VCaP (cell line): ENCODE results near the gene TMEM132C.

ENCODE experiments used
- H3K27ac ChIP-seq: fragments of 450-650 bp; 2 replicates; pipeline ENCODE4 v1.5.1; 2017
- TF ChIP-seq, protein P1 (sequence below): fragments of 450-650 bp; conservative IDR thresholded peaks from 2 replicates; pipeline ENCODE4 v1.5.1; 2017; ENCODE audit warnings: mild to moderate bottlenecking, moderate library complexity

Gene TMEM132C

DNA sequence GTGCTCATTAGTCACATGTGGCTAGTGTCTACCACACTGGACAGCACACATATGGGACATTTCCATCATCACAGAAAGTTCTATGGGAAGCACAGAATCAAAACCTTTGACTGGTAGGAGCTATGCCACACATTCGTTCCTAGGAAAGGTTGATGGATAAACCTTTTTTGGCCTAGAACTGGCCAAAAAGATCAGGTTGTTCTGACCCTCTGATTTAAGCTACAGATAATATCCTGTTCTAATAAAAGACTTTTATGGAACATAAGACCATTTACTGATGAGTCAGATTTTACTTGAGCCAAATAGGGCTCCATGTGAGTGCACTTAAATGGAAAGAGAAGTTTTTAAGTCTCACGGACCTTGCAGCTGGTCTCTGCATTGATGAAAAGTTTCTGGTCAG is 413.6 kb downstream of the TMEM132C start:
- no peak overlapping the region for H3K27ac ChIP-seq
- TF ChIP-seq, protein P1, sequence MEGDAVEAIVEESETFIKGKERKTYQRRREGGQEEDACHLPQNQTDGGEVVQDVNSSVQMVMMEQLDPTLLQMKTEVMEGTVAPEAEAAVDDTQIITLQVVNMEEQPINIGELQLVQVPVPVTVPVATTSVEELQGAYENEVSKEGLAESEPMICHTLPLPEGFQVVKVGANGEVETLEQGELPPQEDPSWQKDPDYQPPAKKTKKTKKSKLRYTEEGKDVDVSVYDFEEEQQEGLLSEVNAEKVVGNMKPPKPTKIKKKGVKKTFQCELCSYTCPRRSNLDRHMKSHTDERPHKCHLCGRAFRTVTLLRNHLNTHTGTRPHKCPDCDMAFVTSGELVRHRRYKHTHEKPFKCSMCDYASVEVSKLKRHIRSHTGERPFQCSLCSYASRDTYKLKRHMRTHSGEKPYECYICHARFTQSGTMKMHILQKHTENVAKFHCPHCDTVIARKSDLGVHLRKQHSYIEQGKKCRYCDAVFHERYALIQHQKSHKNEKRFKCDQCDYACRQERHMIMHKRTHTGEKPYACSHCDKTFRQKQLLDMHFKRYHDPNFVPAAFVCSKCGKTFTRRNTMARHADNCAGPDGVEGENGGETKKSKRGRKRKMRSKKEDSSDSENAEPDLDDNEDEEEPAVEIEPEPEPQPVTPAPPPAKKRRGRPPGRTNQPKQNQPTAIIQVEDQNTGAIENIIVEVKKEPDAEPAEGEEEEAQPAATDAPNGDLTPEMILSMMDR = no peak

DNA sequence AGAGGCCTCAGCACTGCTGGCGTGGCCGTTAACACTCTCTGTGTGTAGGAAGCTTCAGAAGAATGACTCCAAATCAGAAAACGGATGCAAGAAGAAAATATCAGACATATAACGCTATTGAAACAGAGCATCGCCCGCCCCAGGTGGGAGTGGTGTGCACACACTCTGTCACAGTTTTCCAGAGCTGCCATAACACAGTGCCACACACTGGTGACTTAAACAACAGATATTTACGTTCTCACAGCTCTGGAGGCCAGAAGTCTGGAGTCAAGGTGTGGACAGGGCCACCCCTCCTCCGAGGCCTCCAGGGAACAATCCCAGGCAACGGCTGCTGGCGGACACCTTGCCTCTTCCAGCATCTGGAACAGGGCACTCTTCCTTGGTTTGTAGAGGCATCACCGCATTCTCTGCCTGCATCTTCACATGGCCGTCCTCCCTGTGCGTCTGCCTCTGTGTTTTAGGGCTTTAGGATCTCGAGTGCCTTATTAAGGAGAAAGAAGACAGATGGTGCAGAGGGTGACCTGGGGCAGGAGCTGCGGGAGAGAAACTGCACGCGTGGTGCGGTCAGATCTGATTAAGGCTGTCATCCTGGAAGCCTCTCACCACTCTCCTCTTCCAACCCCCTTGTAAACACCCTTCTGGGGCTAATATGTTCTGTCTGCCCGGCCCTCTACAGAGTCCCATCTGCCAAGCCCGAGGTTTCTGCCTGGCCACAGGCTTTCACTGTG is 415.7 kb downstream of the TMEM132C start:
- TF ChIP-seq, protein P1 = no peak
- H3K27ac ChIP-seq = no peak overlapping the region

DNA sequence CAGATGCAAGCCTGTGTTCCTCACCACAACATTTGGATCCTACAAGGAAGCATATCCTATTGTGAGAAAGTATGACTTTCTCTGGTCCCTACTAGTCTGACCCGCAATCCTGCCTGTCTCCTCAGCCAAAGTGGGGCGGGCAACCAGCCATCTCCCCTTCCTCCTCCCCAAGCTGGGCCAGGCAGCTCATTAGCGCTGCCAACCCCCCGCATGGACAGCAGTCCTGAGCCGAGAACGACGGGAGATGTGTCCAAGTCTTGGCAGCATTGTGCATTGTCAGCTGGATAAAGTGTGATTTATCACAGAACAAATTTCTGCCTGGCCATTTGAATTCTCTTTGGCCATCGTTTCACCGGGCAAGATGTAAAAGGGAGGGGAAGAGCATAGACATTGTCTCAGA is 417.4 kb downstream of the TMEM132C start:
- H3K27ac ChIP-seq = no peak overlapping the region
- TF ChIP-seq, protein P1 = no peak

DNA sequence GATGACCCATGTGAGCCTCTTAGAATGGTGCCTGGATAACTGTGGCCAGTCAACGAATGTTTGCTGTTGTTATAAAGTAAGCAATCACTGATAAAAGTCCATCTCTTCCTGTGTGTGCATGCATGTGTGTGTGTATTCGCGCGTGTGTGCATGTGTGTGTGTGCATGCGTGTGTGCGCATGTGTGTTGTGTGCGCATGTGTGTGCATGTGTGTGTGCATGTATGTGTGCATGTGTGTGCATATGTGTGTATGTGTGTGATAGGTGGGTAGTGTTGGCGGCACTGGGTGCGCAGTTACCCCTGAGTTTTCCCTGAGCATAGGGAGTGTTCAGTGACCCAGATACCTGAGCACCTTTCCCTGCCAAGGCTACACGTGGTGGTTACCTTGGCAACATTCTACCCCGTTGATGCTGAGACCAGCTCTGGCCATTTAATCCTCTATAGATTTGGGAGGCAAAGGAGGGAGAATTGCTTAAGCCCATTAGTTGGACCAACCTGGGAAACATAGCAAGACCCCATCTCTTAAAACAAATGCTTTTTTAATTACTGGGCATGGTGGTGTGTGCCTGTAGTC is 419.0 kb downstream of the TMEM132C start:
- TF ChIP-seq, protein P1 = no peak

DNA sequence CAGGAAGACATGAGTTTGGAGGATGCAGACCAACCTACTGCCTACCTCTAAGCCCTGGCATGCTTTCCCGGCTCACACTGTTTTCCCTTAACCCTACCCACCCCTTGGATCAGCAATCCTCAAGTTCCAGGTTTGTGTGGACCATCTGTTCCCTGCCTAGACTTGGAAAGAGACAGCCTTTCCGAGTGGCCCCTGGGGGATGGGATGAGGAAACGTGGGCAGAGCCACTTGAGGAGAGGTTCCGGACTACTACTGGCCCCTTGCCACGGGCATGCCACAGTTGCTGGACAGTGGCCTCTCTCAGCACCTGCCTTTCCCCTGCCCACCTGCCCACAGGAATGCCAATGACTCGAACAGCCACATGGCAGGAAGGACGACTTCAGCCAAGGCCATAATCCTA is 420.9 kb downstream of the TMEM132C start:
- no peak overlapping the region for H3K27ac ChIP-seq
- TF ChIP-seq, protein P1 = no peak

More for the DNA sequence above, 419.0 kb downstream of the TMEM132C start:
- H3K27ac ChIP-seq = no peak overlapping the region

DNA sequence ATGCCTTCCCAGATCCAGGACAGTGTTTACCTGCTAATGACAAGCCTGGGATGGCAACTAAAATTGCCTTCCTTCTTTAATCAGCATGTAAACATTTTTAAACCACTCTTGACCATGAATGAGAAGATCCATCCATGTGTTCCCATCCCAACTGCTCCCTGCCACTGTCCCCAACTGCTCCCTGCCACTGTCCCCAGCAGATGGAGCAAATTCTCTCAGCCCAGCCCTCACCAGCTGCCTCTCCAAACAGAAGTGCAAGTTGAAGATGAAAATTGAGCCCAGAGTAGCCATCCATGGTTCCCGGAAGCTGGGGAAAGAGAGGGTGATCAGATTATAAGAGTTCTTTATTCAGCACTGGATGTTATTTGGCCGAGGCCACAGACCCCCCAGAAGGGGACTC is 423.7 kb downstream of the TMEM132C start:
- TF ChIP-seq, protein P1 = no peak
- no peak overlapping the region for H3K27ac ChIP-seq

DNA sequence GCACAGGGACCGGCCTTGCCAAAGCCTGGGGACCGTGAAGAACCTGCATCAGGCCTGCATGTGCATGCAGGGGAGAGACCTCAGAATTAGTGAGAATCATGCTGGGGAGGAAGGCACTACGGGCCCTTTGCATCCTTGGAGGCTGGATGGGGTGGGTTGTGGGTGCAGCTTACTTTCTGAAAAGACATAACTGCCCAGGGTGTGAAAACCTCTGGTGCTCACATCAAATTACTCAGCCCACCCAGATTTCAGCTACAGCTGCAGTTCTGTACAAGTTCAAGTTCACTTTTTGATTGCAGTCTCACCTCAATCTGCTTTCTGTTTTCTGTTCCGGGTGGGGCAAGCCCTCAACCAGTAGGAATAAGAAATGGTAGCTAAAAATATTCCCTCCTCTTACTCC is 426.1 kb downstream of the TMEM132C start:
- TF ChIP-seq, protein P1 = no peak

More for the DNA sequence above, 426.1 kb downstream of the TMEM132C start:
- no peak overlapping the region for H3K27ac ChIP-seq
